A673 (cell line): ENCODE measurements around the gene COLEC12.

Source experiments
- EZH2 ChIP-seq: fragments of 200-600 bp; sonication (generic); IDR thresholded peaks from 2 replicates; pipeline ENCODE4 v1.6.1; 2017; ENCODE audit warnings: borderline replicate concordance, low read depth, mild to moderate bottlenecking, mixed read lengths, antibody characterized with exemption, low read length; ENCODE audit not compliant: poor library complexity, severe bottlenecking
- TF ChIP-seq, protein P1 (sequence below): fragments of 300-800, 200-600 bp; sonication (generic); conservative IDR thresholded peaks from 2 replicates; pipeline ENCODE4 v1.5.1; 2017; ENCODE audit warnings: low read depth, mild to moderate bottlenecking, antibody characterized with exemption, low read length, moderate library complexity, mixed read lengths

DNA sequence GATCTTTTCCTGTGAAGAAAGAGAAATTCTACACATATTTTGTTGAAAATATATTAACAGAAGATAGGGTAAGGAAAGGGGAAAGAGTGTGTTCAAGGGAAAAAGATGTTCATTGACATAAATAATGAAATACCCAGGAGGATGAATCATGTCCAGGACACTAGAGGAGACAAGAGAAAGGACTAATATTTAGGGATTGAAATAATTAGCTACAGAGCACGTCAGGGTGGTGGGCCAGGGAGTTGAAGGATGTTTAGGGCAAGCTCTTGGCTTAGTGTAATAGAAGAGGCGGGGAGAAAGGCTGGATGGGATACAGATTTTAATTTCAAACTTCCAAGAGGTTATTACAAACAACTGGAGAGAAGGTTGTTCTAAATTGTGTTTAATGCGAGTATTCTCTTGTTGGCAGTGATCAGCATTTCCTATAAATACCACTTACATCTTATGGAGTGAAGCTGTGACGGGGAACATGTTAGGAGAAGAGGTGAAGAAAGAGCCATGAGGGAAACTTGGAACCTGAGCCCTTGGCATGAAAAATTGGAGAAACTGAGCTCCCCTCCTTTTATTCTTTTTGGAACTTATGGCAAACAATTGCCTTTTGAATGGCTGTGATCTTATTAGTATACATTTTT lies 43.1 kb upstream of the COLEC12 start:
- TF ChIP-seq, protein P1, sequence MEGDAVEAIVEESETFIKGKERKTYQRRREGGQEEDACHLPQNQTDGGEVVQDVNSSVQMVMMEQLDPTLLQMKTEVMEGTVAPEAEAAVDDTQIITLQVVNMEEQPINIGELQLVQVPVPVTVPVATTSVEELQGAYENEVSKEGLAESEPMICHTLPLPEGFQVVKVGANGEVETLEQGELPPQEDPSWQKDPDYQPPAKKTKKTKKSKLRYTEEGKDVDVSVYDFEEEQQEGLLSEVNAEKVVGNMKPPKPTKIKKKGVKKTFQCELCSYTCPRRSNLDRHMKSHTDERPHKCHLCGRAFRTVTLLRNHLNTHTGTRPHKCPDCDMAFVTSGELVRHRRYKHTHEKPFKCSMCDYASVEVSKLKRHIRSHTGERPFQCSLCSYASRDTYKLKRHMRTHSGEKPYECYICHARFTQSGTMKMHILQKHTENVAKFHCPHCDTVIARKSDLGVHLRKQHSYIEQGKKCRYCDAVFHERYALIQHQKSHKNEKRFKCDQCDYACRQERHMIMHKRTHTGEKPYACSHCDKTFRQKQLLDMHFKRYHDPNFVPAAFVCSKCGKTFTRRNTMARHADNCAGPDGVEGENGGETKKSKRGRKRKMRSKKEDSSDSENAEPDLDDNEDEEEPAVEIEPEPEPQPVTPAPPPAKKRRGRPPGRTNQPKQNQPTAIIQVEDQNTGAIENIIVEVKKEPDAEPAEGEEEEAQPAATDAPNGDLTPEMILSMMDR, result no peak
- TF ChIP-seq EZH2, result no peak
